Ishikawa (cell line): ENCODE results near the gene BID.

Experiments used
- RAD21 ChIP-seq: IDR thresholded peaks from 2 replicates; pipeline ENCODE4 v1.6.1; 2012; ENCODE audit warnings: low read depth
- TEAD4 ChIP-seq: IDR thresholded peaks from 2 replicates; pipeline ENCODE4 v1.6.1; 2012

GRCh38 chr22:17761138-17761488, 13.2 kb downstream of the BID start:
- TF ChIP-seq RAD21 (no peak), TEAD4 (no peak)
